OCI-LY3 (cell line): ENCODE results near the gene CACNA2D1.
"Not testable (repeated sequence)": the region's sequence is repeated elsewhere in the genome, so short reads cannot be mapped to it uniquely, and the experiment has no call there.

Source experiments
- H2AFZ ChIP-seq: fragments of 200-600, 300-600 bp; shearing (Covaris generic); 2 replicates; pipeline ENCODE4 v1.6.0; 2014; ENCODE audit warnings: antibody characterized with exemption, low read depth, low read length
- H3K27ac ChIP-seq: fragments of 200-600, 300-600 bp; sonication (generic); 2 replicates; pipeline ENCODE4 v1.5.1; 2014; ENCODE audit warnings: mild to moderate bottlenecking, low read length, moderate library complexity, mixed read lengths
- H3K27me3 ChIP-seq: fragments of 200-600, 300-600 bp; sonication (generic); 2 replicates; pipeline ENCODE4 v1.6.1; 2014; ENCODE audit warnings: low read depth, low read length, mixed read lengths
- H3K36me3 ChIP-seq: fragments of 200-600, 300-600 bp; sonication (generic); replicated peaks from 2 replicates; pipeline ENCODE3; 2014; ENCODE audit warnings: low read depth, low read length, mixed read lengths
- H3K4me1 ChIP-seq: fragments of 300-600, 200-600 bp; sonication (generic); 2 replicates; pipeline ENCODE4 v1.6.1; 2014; ENCODE audit warnings: low read length, mixed read lengths
- H3K4me2 ChIP-seq: fragments of 200-600, 300-600 bp; sonication (generic); 2 replicates; pipeline ENCODE4 v1.6.1; 2014; ENCODE audit warnings: low read length, mixed read lengths
- H3K4me3 ChIP-seq: fragments of 300-600, 200-600 bp; sonication (generic); 2 replicates; pipeline ENCODE4 v1.5.1; 2014; ENCODE audit warnings: antibody characterized with exemption, mild to moderate bottlenecking, low read length, moderate library complexity
- H3K79me2 ChIP-seq: fragments of 300-600, 200-600 bp; shearing (Covaris generic); 2 replicates; pipeline ENCODE4 v1.6.1; 2014; ENCODE audit warnings: mild to moderate bottlenecking, low read length, mixed read lengths
- H3K9ac ChIP-seq: fragments of 300-600, 200-600 bp; shearing (Covaris generic); 2 replicates; pipeline ENCODE4 v1.6.0; 2014; ENCODE audit warnings: mild to moderate bottlenecking, low read length, moderate library complexity
- H3K9me3 ChIP-seq: fragments of 200-600, 300-600 bp; shearing (Covaris generic); 2 replicates; pipeline ENCODE4 v1.6.1; 2014; ENCODE audit warnings: low read length, mixed read lengths; ENCODE audit not compliant: insufficient read depth
- H4K20me1 ChIP-seq: fragments of 200-600, 300-600 bp; sonication (generic); 2 replicates; pipeline ENCODE4 v1.6.1; 2016; ENCODE audit warnings: low read length, mixed read lengths; ENCODE audit not compliant: insufficient read depth
- CTCF ChIP-seq: fragments of 200-600, 300-600 bp; sonication (generic); IDR thresholded peaks from 2 replicates; pipeline ENCODE4 v1.5.1; 2014; ENCODE audit warnings: antibody characterized with exemption, low read length, low read depth
- EZH2phosphoT487 ChIP-seq: fragments of 200-600 bp; shearing (Covaris generic); IDR thresholded peaks from 2 replicates; pipeline ENCODE4 v1.6.1; 2018; ENCODE audit warnings: antibody characterized with exemption, mixed run types, low read depth

The CACNA2D1 gene

GRCh38 chr7:82018226-82018625, 425.4 kb downstream of the CACNA2D1 start:
- TF ChIP-seq CTCF (no peak), EZH2phosphoT487 (no peak)

GRCh38 chr7:82017334-82017943, 426.1 kb downstream of the CACNA2D1 start:
- Histone ChIP-seq H3K4me1 (no peaks in the 10 kb centered on the region), H2AFZ (no peak overlapping the region), H3K9me3 (no peaks in the 10 kb centered on the region), H3K36me3 (no peaks in the 10 kb centered on the region), H3K9ac (no peak overlapping the region), H3K27me3 (no peaks in the 10 kb centered on the region), H3K4me2 (no peak overlapping the region), H4K20me1 (no peaks in the 10 kb centered on the region), H3K27ac (no peak overlapping the region), H3K79me2 (no peaks in the 10 kb centered on the region), H3K4me3 (no peak overlapping the region)
- peak; percentile 67 for TF ChIP-seq CTCF
- no peak for TF ChIP-seq EZH2phosphoT487

More at GRCh38 chr7:82018226-82018625, 425.4 kb downstream of the CACNA2D1 start:
- no peak overlapping the region for H3K27ac ChIP-seq
- H3K9ac ChIP-seq = no peak overlapping the region
- H2AFZ ChIP-seq = no peak overlapping the region
- no peaks in the 10 kb centered on the region for H4K20me1 ChIP-seq
- no peaks in the 10 kb centered on the region for H3K36me3 ChIP-seq
- H3K4me1 ChIP-seq = no peaks in the 10 kb centered on the region
- no peak overlapping the region for H3K4me3 ChIP-seq
- no peaks in the 10 kb centered on the region for H3K79me2 ChIP-seq
- H3K27me3 ChIP-seq = no peaks in the 10 kb centered on the region
- H3K9me3 ChIP-seq = no peaks in the 10 kb centered on the region
- no peak overlapping the region for H3K4me2 ChIP-seq

GRCh38 chr7:82015751-82016150, 427.8 kb downstream of the CACNA2D1 start:
- no peaks in the 10 kb centered on the region for H3K79me2 ChIP-seq
- H3K4me3 ChIP-seq = no peak overlapping the region
- no peak overlapping the region for H3K27ac ChIP-seq
- H3K4me2 ChIP-seq = no peak overlapping the region
- H3K27me3 ChIP-seq = no peaks in the 10 kb centered on the region
- H4K20me1 ChIP-seq = no peaks in the 10 kb centered on the region
- H3K4me1 ChIP-seq = no peaks in the 10 kb centered on the region
- H3K9ac ChIP-seq = no peak overlapping the region
- no peaks in the 10 kb centered on the region for H3K36me3 ChIP-seq
- H2AFZ ChIP-seq = no peak overlapping the region
- no peak for TF ChIP-seq CTCF
- TF ChIP-seq EZH2phosphoT487 = no peak
- no peaks in the 10 kb centered on the region for H3K9me3 ChIP-seq

- H3K79me2 ChIP-seq, H3K4me2 ChIP-seq, H3K27me3 ChIP-seq, H3K9ac ChIP-seq, H3K27ac ChIP-seq, H4K20me1 ChIP-seq, H2AFZ ChIP-seq, H3K9me3 ChIP-seq, H3K4me1 ChIP-seq, H3K36me3 ChIP-seq, H3K4me3 ChIP-seq: not testable (repeated sequence)
Measured at GRCh38 chr7:82014574-82014973, 429.0 kb downstream of the CACNA2D1 start.

- H3K4me3 ChIP-seq = no peak overlapping the region
- no peak overlapping the region for H3K9ac ChIP-seq
- peak overlapping the region; percentile 32; the same call in 1 of the 2 replicates for H2AFZ ChIP-seq
- no peaks in the 10 kb centered on the region for H3K4me1 ChIP-seq
- TF ChIP-seq EZH2phosphoT487 (no peak), CTCF (no peak)
- no peaks in the 10 kb centered on the region for H3K27me3 ChIP-seq
- no peak overlapping the region for H3K4me2 ChIP-seq
- no peaks in the 10 kb centered on the region for H3K36me3 ChIP-seq
- H4K20me1 ChIP-seq = no peaks in the 10 kb centered on the region
- H3K27ac ChIP-seq = no peak overlapping the region
- H3K9me3 ChIP-seq = no peaks in the 10 kb centered on the region
- no peaks in the 10 kb centered on the region for H3K79me2 ChIP-seq
Measured at GRCh38 chr7:82012453-82012852, 431.1 kb downstream of the CACNA2D1 start.
